Keratinocyte (primary cell): ENCODE measurements around the gene ALDH3A2.

Experiments used
- CTCF ChIP-seq, 3 experiments: IDR thresholded peaks in 1 of 3; conservative IDR thresholded peaks in 1 of 3; optimal IDR thresholded peaks in 1 of 3; 2 replicates in 2 of 3; 3 replicates in 1 of 3; pipeline versions ENCODE3 to v1.5.1; 2011; ENCODE audit warnings: low read length in 3 of 3, mild to moderate bottlenecking in 3 of 3, moderate library complexity in 2 of 3, control low read depth in 1 of 3, inconsistent platforms in 1 of 3; ENCODE audit not compliant: insufficient read depth in 2 of 3; ENCODE audit errors: extremely low read depth in 1 of 3
- EZH2 ChIP-seq: IDR thresholded peaks from one replicate; pipeline ENCODE4 v1.6.1; 2012; ENCODE audit warnings: inconsistent platforms, mild to moderate bottlenecking, low read length, moderate library complexity

GRCh38 chr17:19709841-19710240, 61.3 kb downstream of the ALDH3A2 start:
- TF ChIP-seq EZH2 (no peak), CTCF (optimal IDR thresholded peaks at IDR 0.05 in 1 of 3, IDR thresholded peaks at IDR 0.05 in 1 of 3, conservative IDR thresholded peaks at IDR 0.05 in 1 of 3; ENCODE audit: extremely low read depth in 1 of 3, insufficient read depth in 2 of 3, low read length in 3 of 3) (no peak)
